ENCODE measurements around the gene JAK1. TPM values are rescaled to one million over a fixed set of nuclear protein-coding genes. Genes with fewer than 3 reads are reported as not detected.

The JAK1 gene
- total RNA-seq, 2 donors from 2014 or later, result 73.2 to 101 TPM

DNA sequence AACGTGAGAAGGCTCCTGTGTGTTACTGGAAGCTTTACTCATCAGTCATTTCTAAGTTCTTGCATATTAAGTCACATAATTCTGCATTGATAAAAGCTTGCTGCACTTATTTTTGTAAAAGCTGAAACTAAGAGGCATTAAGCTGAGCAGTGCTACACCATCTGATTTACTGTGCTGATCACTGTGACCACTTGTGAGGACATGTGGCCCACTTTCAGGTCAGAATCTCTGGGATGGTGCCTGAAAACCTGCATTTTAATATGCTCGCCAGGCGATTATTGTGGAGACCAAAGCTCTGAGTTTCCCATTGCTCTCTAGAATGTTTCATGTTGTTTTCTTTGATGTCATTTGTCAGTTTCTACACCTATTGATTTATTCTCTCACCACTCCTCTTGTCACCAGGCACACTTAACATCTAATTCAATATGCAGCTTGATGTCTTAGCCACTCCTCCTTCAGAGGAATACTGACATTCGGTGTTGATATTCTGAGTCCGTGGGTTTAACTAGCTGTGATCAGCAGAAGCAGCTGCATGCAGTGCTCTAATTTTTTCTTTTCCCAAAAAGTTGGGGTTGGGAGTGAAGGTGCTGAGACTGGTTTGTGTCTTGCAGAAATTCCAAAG is 136.2 kb downstream of the JAK1 start:
- DNase-seq, result no peak
- intact Hi-C loops (cut with DNase I), result no loop called here
- no peak overlapping the region for H3K4me3 ChIP-seq
- H3K9ac ChIP-seq (ENCODE audit: low read depth in 2 of 2, low read length in 2 of 2), result no peak overlapping the region
- no peak for TF ChIP-seq CTCF (IDR thresholded peaks at IDR 0.05)
- no peaks in the 10 kb centered on the region for H3K36me3 ChIP-seq
- H3K27ac ChIP-seq, result no peak overlapping the region
- no peaks in the 10 kb centered on the region for H3K4me1 ChIP-seq
- H3K27me3 ChIP-seq, result no peaks in the 10 kb centered on the region
- no peaks in the 10 kb centered on the region for H3K9me3 ChIP-seq

- no peaks in the 10 kb centered on the region for H3K27me3 ChIP-seq
- H3K9me3 ChIP-seq, result no peaks in the 10 kb centered on the region
- no peak overlapping the region for H3K4me3 ChIP-seq
- no peak for TF ChIP-seq CTCF (IDR thresholded peaks at IDR 0.05)
- no peak for DNase-seq
- no peaks in the 10 kb centered on the region for H3K4me1 ChIP-seq
- H3K9ac ChIP-seq (ENCODE audit: low read depth in 2 of 2, low read length in 2 of 2), result no peak overlapping the region
- intact Hi-C loops (cut with DNase I), result no loop called here
- H3K27ac ChIP-seq, result no peak overlapping the region
- H3K36me3 ChIP-seq, result no peaks in the 10 kb centered on the region
These were observed 136.8 kb downstream of the JAK1 start for GRCh38 chr1:64829411-64830029.

DNA sequence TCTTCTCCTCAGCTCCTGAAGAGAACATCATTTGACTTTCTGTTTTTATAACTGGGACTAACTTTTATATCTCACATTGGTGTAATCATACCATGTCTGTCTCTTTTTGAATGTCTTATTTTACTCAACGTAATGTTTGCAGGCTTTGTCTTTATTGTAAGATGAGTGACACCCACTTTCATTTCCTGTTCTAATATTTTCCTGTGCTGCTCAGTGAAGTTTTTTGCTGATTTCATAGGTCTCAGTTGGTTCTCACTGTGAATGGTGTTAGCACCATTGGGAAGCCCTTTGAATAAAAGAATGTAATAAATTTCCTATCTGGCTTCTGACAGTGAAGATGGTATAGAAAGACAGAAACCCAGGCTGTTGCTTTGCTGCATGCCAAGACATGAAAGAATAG is 137.5 kb downstream of the JAK1 start:
- Histone ChIP-seq H3K9ac (ENCODE audit: low read depth in 2 of 2, low read length in 2 of 2) (no peak overlapping the region), H3K36me3 (no peaks in the 10 kb centered on the region), H3K4me1 (no peaks in the 10 kb centered on the region), H3K9me3 (no peaks in the 10 kb centered on the region), H3K4me3 (no peak overlapping the region), H3K27me3 (no peaks in the 10 kb centered on the region), H3K27ac (no peak overlapping the region)
- no peak for TF ChIP-seq CTCF (IDR thresholded peaks at IDR 0.05)
- no peak for DNase-seq
- intact Hi-C loops (cut with DNase I), result no loop called here

DNA sequence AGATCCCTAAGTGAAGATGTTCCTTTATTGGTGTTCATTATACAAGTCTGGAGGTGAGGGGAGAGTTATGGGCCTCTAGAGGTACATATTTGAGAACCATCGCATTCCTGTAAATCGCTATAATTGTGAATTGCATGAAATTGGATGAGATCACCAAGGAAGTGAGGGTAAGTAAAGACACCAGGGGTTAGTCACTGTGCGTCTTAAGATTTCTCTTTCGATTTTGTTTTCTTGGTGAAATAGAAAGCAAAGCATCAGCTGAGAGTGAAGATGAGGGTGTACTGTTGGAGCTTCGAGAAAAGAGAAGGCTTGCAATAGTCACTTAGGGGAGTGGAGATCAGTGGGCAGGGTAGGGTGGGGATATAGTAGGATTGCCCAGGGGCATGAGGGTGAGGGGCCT is 139.4 kb downstream of the JAK1 start:
- Histone ChIP-seq H3K36me3 (no peaks in the 10 kb centered on the region), H3K4me3 (no peak overlapping the region), H3K27me3 (no peaks in the 10 kb centered on the region), H3K9ac (ENCODE audit: low read depth in 2 of 2, low read length in 2 of 2) (no peak overlapping the region), H3K4me1 (no peaks in the 10 kb centered on the region), H3K9me3 (no peaks in the 10 kb centered on the region), H3K27ac (no peak overlapping the region)
- intact Hi-C loops (cut with DNase I), result no loop called here
- no peak for TF ChIP-seq CTCF (IDR thresholded peaks at IDR 0.05)
- DNase-seq, result no peak

DNA sequence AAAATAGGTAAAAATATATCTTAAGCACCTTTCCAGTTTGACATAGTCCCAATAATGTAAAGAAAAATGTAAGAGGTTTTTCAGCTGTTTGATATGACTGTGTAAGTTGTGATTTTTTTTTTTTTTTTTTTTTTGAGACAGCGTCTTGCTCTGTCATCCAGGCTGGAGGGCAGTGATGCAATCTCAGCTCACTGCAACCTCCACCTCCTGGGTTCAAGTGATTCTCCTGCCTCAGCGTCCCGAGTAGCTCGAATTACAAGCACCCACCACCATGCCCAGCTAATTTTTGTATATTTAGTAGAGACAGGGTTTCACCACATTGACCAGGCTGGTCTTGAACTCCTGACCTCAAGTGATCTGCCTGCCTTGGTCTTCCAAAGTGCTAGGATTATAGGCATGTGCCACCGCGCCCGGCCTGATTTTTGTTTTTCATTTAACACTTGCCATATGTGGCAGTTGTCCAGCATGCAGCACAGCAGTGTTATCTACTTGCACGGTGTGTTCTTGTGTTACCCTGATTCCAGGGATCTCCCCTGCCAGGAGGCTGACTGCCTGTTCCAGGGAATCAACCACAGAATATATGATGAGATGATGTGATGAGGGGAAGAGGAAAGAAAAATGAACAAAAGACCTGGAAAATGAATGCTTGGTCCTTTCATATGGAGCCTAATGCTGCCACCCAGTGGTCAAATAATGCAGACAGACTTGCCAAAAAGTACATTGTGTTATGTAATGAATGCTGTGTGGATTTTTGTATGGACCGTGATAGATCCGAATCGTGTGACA is 142.5 kb downstream of the JAK1 start:
- intact Hi-C loops (cut with DNase I), result loop anchor here (2.0 kb wide), 2 partner anchors 79 to 139 kb away; partner anchors contain the start of gene RAVER2
- Histone ChIP-seq H3K4me3 (no peak overlapping the region), H3K27ac (no peak overlapping the region), H3K36me3 (no peaks in the 10 kb centered on the region), H3K27me3 (no peaks in the 10 kb centered on the region), H3K9me3 (no peaks in the 10 kb centered on the region), H3K4me1 (no peaks in the 10 kb centered on the region), H3K9ac (ENCODE audit: low read depth in 2 of 2, low read length in 2 of 2) (no peak overlapping the region)
- DNase-seq, result peak; percentile 82
- peak; percentile 90 for TF ChIP-seq CTCF (IDR thresholded peaks at IDR 0.05)

Data from colonic mucosa (tissue), 4 donors.